Endothelial cell of umbilical vein (primary cell): ENCODE measurements around the gene ZNF615. TPM values are rescaled to one million over a fixed set of nuclear protein-coding genes. Genes with fewer than 3 reads are reported as not detected.
A peak's percentile ranks its signal among the peaks of the same experiment; 100 is the strongest.

Source experiments
- BruUV-seq: library from RNA; stranded (reverse); fragments of 400-500 nt; replicated peaks from 2 replicates; lab custom pipeline; 2021; lab: Mats Ljungman, UMichigan
- CTCF ChIA-PET: fragments of 300-600, 350-600 bp; sonication (Branson Sonifier 250); formaldehyde crosslinking; loops from one replicate; lab custom pipeline; 2021; ENCODE audit warnings: antibody characterized with exemption, inconsistent platforms; lab: Charles Lee
- POLR2A ChIA-PET: fragments of 300-600, 350-600 bp; sonication (Branson Sonifier 250); formaldehyde crosslinking; loops from one replicate; lab custom pipeline; 2021; ENCODE audit warnings: antibody characterized with exemption, inconsistent platforms; lab: Charles Lee
- DNase-seq: peaks from one replicate; pipeline ENCODE4 v3.0.0-alpha.2; 2011; ENCODE audit warnings: low read depth, low spot score
- FAIRE-seq: peaks from 2 replicates; lab custom pipeline; 2011; peaks lifted over from hg19 to GRCh38; lab: Jason Lieb, UNC
- H2AFZ ChIP-seq: 2 replicates; pipeline ENCODE4 v1.6.0; 2012; ENCODE audit warnings: low read depth, low read length, control low read depth, inconsistent platforms
- H3K27ac ChIP-seq: 2 replicates; pipeline ENCODE4 v1.5.1; 2011; ENCODE audit warnings: low read depth, mild to moderate bottlenecking, control low read depth, low read length, moderate library complexity; ENCODE audit not compliant: insufficient read depth
- H3K27me3 ChIP-seq, 2 experiments: 2 replicates each; pipeline versions ENCODE4 v1.6.0 to v1.6.1; 2011; ENCODE audit warnings: low read length in 2 of 2, mixed read lengths in 1 of 2; ENCODE audit not compliant: control insufficient read depth in 2 of 2, insufficient read depth in 2 of 2
- H3K36me3 ChIP-seq, 2 experiments: 2 replicates in 1 of 2; 3 replicates in 1 of 2; pipeline ENCODE4 v1.5.1; 2011; ENCODE audit warnings: low read length in 2 of 2, mild to moderate bottlenecking in 1 of 2, moderate library complexity in 1 of 2; ENCODE audit not compliant: control insufficient read depth in 2 of 2, insufficient read depth in 2 of 2; ENCODE audit errors: extremely low read depth in 1 of 2
- H3K4me1 ChIP-seq: 3 replicates; pipeline ENCODE4 v1.5.1; 2011; ENCODE audit warnings: mild to moderate bottlenecking, low read length; ENCODE audit not compliant: control insufficient read depth, insufficient read depth; ENCODE audit errors: extremely low read depth
- H3K4me2 ChIP-seq: 2 replicates; pipeline ENCODE4 v1.6.1; 2011; ENCODE audit warnings: low read length, control low read depth, mixed read lengths; ENCODE audit not compliant: insufficient read depth
- H3K4me3 ChIP-seq, 3 experiments: fragments of 200-600 bp in 1 of 3; sonication (generic), shearing (Covaris generic) in 1 of 3; replicated peaks in 1 of 3; 2 replicates each; pipeline ENCODE4 v1.5.1; 2011 to 2016; ENCODE audit warnings: control low read depth in 3 of 3, low read length in 3 of 3, mild to moderate bottlenecking in 2 of 3, inconsistent platforms in 1 of 3, low read depth in 1 of 3, moderate library complexity in 1 of 3; ENCODE audit not compliant: insufficient read depth in 1 of 3
- H3K79me2 ChIP-seq: 2 replicates; pipeline ENCODE4 v1.6.0; 2012; ENCODE audit warnings: low read length, inconsistent platforms; ENCODE audit not compliant: control insufficient read depth, insufficient read depth
- H3K9ac ChIP-seq: replicated peaks from 2 replicates; pipeline ENCODE3; 2011; ENCODE audit warnings: low read length, control low read depth; ENCODE audit not compliant: insufficient read depth; ENCODE audit errors: extremely low read depth
- H3K9me1 ChIP-seq: replicated peaks from 3 replicates; pipeline ENCODE4 v1.6.0; 2011; ENCODE audit warnings: mild to moderate bottlenecking, low read length; ENCODE audit not compliant: control insufficient read depth, insufficient read depth; ENCODE audit errors: extremely low read depth
- H3K9me3 ChIP-seq: replicated peaks from 2 replicates; pipeline ENCODE4 v1.5.1; 2012; ENCODE audit warnings: low read length, inconsistent platforms; ENCODE audit not compliant: control insufficient read depth, insufficient read depth
- H4K20me1 ChIP-seq: replicated peaks from 2 replicates; pipeline ENCODE3; 2011; ENCODE audit warnings: mild to moderate bottlenecking, low read length; ENCODE audit not compliant: control insufficient read depth, insufficient read depth; ENCODE audit errors: extremely low read depth
- CTCF ChIP-seq, 2 donors: IDR thresholded peaks; 1 replicate in 1 of 2; 2 replicates in 1 of 2; pipeline ENCODE4 v1.5.1; 2011; ENCODE audit warnings: low read length in 2 of 2, mild to moderate bottlenecking in 2 of 2, moderate library complexity in 2 of 2, control low read depth in 1 of 2, inconsistent platforms in 1 of 2, low read depth in 1 of 2; ENCODE audit not compliant: insufficient read depth in 1 of 2; ENCODE audit errors: extremely low read depth in 1 of 2
- EZH2 ChIP-seq: IDR thresholded peaks from 2 replicates; pipeline ENCODE4 v1.6.1; 2012; ENCODE audit warnings: borderline replicate concordance, low read depth, mild to moderate bottlenecking, moderate library complexity, low read length, inconsistent platforms; ENCODE audit not compliant: severe bottlenecking
- FOS ChIP-seq: IDR thresholded peaks from 2 replicates; pipeline ENCODE4 v1.6.1; 2011; ENCODE audit warnings: mild to moderate bottlenecking, low read length, moderate library complexity, borderline replicate concordance; ENCODE audit not compliant: insufficient read depth
- GATA2 ChIP-seq: IDR thresholded peaks from 2 replicates; pipeline ENCODE4 v1.7.0; 2011; ENCODE audit warnings: low read depth, mild to moderate bottlenecking, moderate library complexity, mixed read lengths, low read length; ENCODE audit not compliant: insufficient read length, insufficient read depth
- JUN ChIP-seq: IDR thresholded peaks from 2 replicates; pipeline ENCODE4 v1.6.1; 2011; ENCODE audit warnings: borderline replicate concordance, low read depth; ENCODE audit not compliant: insufficient read length, insufficient read depth
- MAX ChIP-seq: IDR thresholded peaks from 2 replicates; pipeline ENCODE4 v1.6.1; 2011; ENCODE audit not compliant: insufficient read depth, insufficient read length
- MYC ChIP-seq: IDR thresholded peaks from one replicate; pipeline ENCODE4 v1.6.1; 2011; ENCODE audit warnings: mild to moderate bottlenecking, low read depth, low read length
- POLR2A ChIP-seq: IDR thresholded peaks from 2 replicates; pipeline ENCODE4 v1.6.1; 2012; ENCODE audit warnings: low read depth, mild to moderate bottlenecking, control low read depth, low read length
- POLR2AphosphoS5 ChIP-seq: IDR thresholded peaks from 2 replicates; pipeline ENCODE4 v1.6.1; 2012; ENCODE audit warnings: low read depth, mild to moderate bottlenecking, control low read depth, low read length, moderate library complexity; ENCODE audit not compliant: insufficient read depth
- dilution Hi-C: fragments of 300-500 bp; cut with MboI; formaldehyde crosslinking; loops from one replicate; pipeline ENCODE4 v1.15.0; 2019; ENCODE audit warnings: low sequenced_read_pairs; ENCODE audit not compliant: extremely low pct_ligation_motif_present
- intact Hi-C: fragments of 100-400 bp; cut with micrococcal nuclease; formaldehyde crosslinking; loops from one replicate; pipeline ENCODE4 v1.10.0; 2022
- polyA plus RNA-seq, 4 experiments: library from polyadenylated mRNA; depleted of rRNA in 3 of 4; stranded (reverse) in 3 of 4; unstranded in 1 of 4; fragments of >200 nt; gene quantifications; 2 replicates each; pipeline versions ENCODE4 v1.2.1 to v1.2.3, GENCODE V29; 2011 to 2012; ENCODE audit warnings: missing spikeins in 1 of 4
- total RNA-seq: library from RNA; stranded (reverse); gene quantifications from 2 replicates; pipeline ENCODE4 v1.2.3, GENCODE V29; 2021

The ZNF615 gene
- total and polyA plus RNA-seq, 2 donors (not counting 3 experiments of a cell fraction or from before 2014, with no cell fraction given): 1.4 to 4.5 TPM

- BruUV-seq: no TSS peak
- no peak overlapping the region for H3K27ac ChIP-seq
- no peaks in the 10 kb centered on the region for H3K9me1 ChIP-seq
- H3K9ac ChIP-seq: no peak overlapping the region
- DNase-seq (no peak), FAIRE-seq (no peak)
- no peaks in the 10 kb centered on the region for H3K27me3 ChIP-seq
- intact Hi-C loops (no loop called here), dilution Hi-C loops (no loop called here)
- H3K4me2 ChIP-seq: no peak overlapping the region
- H3K4me3 ChIP-seq: no peak overlapping the region
- no peaks in the 10 kb centered on the region for H3K4me1 ChIP-seq
- H3K36me3 ChIP-seq: peaks cover 8 to 12% of the 10 kb centered on the region in 2 experiments
- ChIA-PET CTCF (no interaction called here), POLR2A (no interaction called here)
- no peaks in the 10 kb centered on the region for H3K79me2 ChIP-seq
- peaks cover 16% of the 10 kb centered on the region for H3K9me3 ChIP-seq
- TF ChIP-seq POLR2A: no peak
- TF ChIP-seq POLR2AphosphoS5: no peak
- no peak for TF ChIP-seq FOS
- TF ChIP-seq MYC: no peak
- no peak for TF ChIP-seq JUN
- TF ChIP-seq CTCF (IDR thresholded peaks at IDR 0.05; ENCODE audit: extremely low read depth in 1 of 2, insufficient read depth in 1 of 2, low read depth in 1 of 2, low read length in 2 of 2): no peak
- no peak for TF ChIP-seq EZH2
- no peak for TF ChIP-seq GATA2
- no peak for TF ChIP-seq MAX
- H2AFZ ChIP-seq: peak overlapping the region; percentile 7
- H4K20me1 ChIP-seq: no peaks in the 10 kb centered on the region
These were observed 59.0 kb downstream of the ZNF615 start for GRCh38 chr19:51948975-51949374.
